ENCODE measurements around the gene ALDOB. TPM values are rescaled to one million over a fixed set of nuclear protein-coding genes. Genes with fewer than 3 reads are reported as not detected.

ALDOB gene
- total and polyA plus RNA-seq, 2 of the 13 experiments (the other 11 are each of a cell fraction or from before 2014, with no cell fraction given) = 0.29 to 0.97 TPM

DNA sequence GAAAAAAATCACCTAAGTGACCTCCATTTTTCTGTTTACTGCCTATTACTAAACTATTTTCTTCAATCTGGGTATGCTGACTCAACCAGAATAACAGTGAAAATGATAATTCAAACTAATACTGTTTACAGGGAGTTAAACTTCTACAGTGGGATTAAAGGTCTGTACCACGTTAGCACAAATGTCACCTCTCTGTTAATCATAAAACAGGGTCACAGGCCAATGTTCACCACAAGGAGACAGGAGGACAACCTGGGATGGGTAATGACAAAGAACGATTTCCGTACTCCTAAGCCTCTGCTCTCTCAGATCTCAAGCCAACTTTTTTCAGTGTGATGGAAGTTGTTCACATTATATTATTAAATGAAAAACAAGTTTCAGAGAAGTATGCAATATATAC, 2.3 kb downstream of the ALDOB start (continued):
- TF ChIP-seq ZNF232 (CRISPR knock-in tag; IDR thresholded peaks at IDR 0.05; ENCODE audit: borderline replicate concordance) (no peak), EEA1 (CRISPR knock-in tag; IDR thresholded peaks at IDR 0.05; ENCODE audit: borderline replicate concordance) (no peak), ZNF292 (CRISPR knock-in tag; IDR thresholded peaks at IDR 0.05; ENCODE audit: borderline replicate concordance, low read depth) (0 out of 2 replicates have a peak, but pooled peaks have one; percentile 46), ETV6 (CRISPR knock-in tag; conservative IDR thresholded peaks at IDR 0.05) (no peak), MTA1 (CRISPR knock-in tag; IDR thresholded peaks at IDR 0.05; ENCODE audit: borderline replicate concordance) (no peak), ZNF761 (CRISPR knock-in tag; conservative IDR thresholded peaks at IDR 0.05) (no peak), ZNF33A (CRISPR knock-in tag; IDR thresholded peaks at IDR 0.05; ENCODE audit: borderline replicate concordance) (no peak), ZNF747 (CRISPR knock-in tag; IDR thresholded peaks at IDR 0.05; ENCODE audit: borderline replicate concordance) (no peak), TMF1 (CRISPR knock-in tag; IDR thresholded peaks at IDR 0.05; ENCODE audit: low read depth) (no peak), ATRX (CRISPR knock-in tag; IDR thresholded peaks at IDR 0.05; ENCODE audit: borderline replicate concordance) (no peak), MATR3 (CRISPR knock-in tag; IDR thresholded peaks at IDR 0.05) (no peak), CHD4 (IDR thresholded peaks at IDR 0.05; ENCODE audit: borderline replicate concordance, low read length) (no peak), TARDBP (CRISPR knock-in tag; IDR thresholded peaks at IDR 0.05) (peak; percentile 84), ZMYM4 (CRISPR knock-in tag; IDR thresholded peaks at IDR 0.05) (peak; percentile 93), POLR2AphosphoS5 (IDR thresholded peaks at IDR 0.05; ENCODE audit: low read depth, low read length) (peak; percentile 62)
- TF ChIP-seq, protein P1, sequence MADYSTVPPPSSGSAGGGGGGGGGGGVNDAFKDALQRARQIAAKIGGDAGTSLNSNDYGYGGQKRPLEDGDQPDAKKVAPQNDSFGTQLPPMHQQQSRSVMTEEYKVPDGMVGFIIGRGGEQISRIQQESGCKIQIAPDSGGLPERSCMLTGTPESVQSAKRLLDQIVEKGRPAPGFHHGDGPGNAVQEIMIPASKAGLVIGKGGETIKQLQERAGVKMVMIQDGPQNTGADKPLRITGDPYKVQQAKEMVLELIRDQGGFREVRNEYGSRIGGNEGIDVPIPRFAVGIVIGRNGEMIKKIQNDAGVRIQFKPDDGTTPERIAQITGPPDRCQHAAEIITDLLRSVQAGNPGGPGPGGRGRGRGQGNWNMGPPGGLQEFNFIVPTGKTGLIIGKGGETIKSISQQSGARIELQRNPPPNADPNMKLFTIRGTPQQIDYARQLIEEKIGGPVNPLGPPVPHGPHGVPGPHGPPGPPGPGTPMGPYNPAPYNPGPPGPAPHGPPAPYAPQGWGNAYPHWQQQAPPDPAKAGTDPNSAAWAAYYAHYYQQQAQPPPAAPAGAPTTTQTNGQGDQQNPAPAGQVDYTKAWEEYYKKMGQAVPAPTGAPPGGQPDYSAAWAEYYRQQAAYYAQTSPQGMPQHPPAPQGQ (CRISPR knock-in tag; IDR thresholded peaks at IDR 0.05; ENCODE audit: borderline replicate concordance) = no peak
- TF ChIP-seq, protein P2, sequence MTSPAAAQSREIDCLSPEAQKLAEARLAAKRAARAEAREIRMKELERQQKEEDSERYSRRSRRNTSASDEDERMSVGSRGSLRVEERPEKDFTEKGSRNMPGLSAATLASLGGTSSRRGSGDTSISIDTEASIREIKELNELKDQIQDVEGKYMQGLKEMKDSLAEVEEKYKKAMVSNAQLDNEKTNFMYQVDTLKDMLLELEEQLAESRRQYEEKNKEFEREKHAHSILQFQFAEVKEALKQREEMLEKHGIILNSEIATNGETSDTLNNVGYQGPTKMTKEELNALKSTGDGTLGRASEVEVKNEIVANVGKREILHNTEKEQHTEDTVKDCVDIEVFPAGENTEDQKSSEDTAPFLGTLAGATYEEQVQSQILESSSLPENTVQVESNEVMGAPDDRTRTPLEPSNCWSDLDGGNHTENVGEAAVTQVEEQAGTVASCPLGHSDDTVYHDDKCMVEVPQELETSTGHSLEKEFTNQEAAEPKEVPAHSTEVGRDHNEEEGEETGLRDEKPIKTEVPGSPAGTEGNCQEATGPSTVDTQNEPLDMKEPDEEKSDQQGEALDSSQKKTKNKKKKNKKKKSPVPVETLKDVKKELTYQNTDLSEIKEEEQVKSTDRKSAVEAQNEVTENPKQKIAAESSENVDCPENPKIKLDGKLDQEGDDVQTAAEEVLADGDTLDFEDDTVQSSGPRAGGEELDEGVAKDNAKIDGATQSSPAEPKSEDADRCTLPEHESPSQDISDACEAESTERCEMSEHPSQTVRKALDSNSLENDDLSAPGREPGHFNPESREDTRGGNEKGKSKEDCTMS (CRISPR knock-in tag; conservative IDR thresholded peaks at IDR 0.05) = no peak
- TF ChIP-seq, protein P3, sequence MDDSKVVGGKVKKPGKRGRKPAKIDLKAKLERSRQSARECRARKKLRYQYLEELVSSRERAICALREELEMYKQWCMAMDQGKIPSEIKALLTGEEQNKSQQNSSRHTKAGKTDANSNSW (CRISPR knock-in tag; IDR thresholded peaks at IDR 0.05; ENCODE audit: borderline replicate concordance) = no peak
- TF ChIP-seq, protein P4, sequence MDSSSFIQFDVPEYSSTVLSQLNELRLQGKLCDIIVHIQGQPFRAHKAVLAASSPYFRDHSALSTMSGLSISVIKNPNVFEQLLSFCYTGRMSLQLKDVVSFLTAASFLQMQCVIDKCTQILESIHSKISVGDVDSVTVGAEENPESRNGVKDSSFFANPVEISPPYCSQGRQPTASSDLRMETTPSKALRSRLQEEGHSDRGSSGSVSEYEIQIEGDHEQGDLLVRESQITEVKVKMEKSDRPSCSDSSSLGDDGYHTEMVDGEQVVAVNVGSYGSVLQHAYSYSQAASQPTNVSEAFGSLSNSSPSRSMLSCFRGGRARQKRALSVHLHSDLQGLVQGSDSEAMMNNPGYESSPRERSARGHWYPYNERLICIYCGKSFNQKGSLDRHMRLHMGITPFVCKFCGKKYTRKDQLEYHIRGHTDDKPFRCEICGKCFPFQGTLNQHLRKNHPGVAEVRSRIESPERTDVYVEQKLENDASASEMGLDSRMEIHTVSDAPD (CRISPR knock-in tag; IDR thresholded peaks at IDR 0.05) = no peak
- TF ChIP-seq, protein P5, sequence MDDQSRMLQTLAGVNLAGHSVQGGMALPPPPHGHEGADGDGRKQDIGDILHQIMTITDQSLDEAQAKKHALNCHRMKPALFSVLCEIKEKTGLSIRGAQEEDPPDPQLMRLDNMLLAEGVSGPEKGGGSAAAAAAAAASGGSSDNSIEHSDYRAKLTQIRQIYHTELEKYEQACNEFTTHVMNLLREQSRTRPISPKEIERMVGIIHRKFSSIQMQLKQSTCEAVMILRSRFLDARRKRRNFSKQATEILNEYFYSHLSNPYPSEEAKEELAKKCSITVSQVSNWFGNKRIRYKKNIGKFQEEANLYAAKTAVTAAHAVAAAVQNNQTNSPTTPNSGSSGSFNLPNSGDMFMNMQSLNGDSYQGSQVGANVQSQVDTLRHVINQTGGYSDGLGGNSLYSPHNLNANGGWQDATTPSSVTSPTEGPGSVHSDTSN (CRISPR knock-in tag; IDR thresholded peaks at IDR 0.05; ENCODE audit: borderline replicate concordance) = no peak
- TF ChIP-seq, protein P6, sequence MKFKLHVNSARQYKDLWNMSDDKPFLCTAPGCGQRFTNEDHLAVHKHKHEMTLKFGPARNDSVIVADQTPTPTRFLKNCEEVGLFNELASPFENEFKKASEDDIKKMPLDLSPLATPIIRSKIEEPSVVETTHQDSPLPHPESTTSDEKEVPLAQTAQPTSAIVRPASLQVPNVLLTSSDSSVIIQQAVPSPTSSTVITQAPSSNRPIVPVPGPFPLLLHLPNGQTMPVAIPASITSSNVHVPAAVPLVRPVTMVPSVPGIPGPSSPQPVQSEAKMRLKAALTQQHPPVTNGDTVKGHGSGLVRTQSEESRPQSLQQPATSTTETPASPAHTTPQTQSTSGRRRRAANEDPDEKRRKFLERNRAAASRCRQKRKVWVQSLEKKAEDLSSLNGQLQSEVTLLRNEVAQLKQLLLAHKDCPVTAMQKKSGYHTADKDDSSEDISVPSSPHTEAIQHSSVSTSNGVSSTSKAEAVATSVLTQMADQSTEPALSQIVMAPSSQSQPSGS (CRISPR knock-in tag; IDR thresholded peaks at IDR 0.05) = peak; percentile 71; the same call in 1 of the 2 replicates
